Sigmoid colon (tissue), 7 donors: ENCODE results near the gene PCDHA1. TPM values are rescaled to one million over a fixed set of nuclear protein-coding genes. Genes with fewer than 3 reads are reported as not detected.

Experiments
- DNase-seq: peaks from one replicate; pipeline ENCODE4 v3.0.0-alpha.2; 2019
- H3K27ac ChIP-seq, 4 donors: fragments of 200-600 bp; sonication (generic); one replicate each; pipeline ENCODE4 v1.5.1; 2016 to 2019; ENCODE audit warnings: mild to moderate bottlenecking in 1 of 4
- H3K27me3 ChIP-seq, 3 donors: fragments of 200-600 bp; sonication (generic); one replicate each; pipeline ENCODE4 v1.5.1; 2019; ENCODE audit warnings: mild to moderate bottlenecking in 1 of 3
- H3K36me3 ChIP-seq, 4 donors: fragments of 200-600 bp; sonication (generic); one replicate each; pipeline ENCODE4 v1.5.1; 2016 to 2019
- H3K4me1 ChIP-seq, 4 donors: fragments of 200-600 bp; sonication (generic); one replicate each; pipeline ENCODE4 v1.5.1; 2017 to 2019
- H3K4me3 ChIP-seq, 4 donors: fragments of 200-600 bp; sonication (generic); one replicate each; pipeline ENCODE4 v1.5.1; 2017 to 2019; ENCODE audit warnings: mild to moderate bottlenecking in 2 of 4, moderate library complexity in 1 of 4
- H3K9me3 ChIP-seq, 4 donors: fragments of 200-600 bp in 3 of 4; sonication (generic) in 3 of 4; one replicate each; pipeline versions ENCODE4 v1.5.1 to v1.6.1; 2013 to 2019
- CTCF ChIP-seq, 4 experiments: fragments of 450-650 bp in 3 of 4; fragments of 200-600 bp in 1 of 4; IDR thresholded peaks; one replicate each; pipeline ENCODE4 v1.5.1; 2016 to 2019; ENCODE audit warnings: antibody characterized with exemption in 4 of 4, mild to moderate bottlenecking in 3 of 4, moderate library complexity in 2 of 4
- EP300 ChIP-seq, 4 donors: sonication (generic); formaldehyde crosslinking; IDR thresholded peaks; one replicate each; pipeline ENCODE4 v1.6.1; 2017; ENCODE audit warnings: antibody characterized with exemption in 4 of 4
- POLR2A ChIP-seq, 2 donors: fragments of 450-650 bp; IDR thresholded peaks; one replicate each; pipeline ENCODE4 v1.6.1; 2016; ENCODE audit warnings: antibody characterized with exemption in 2 of 2, mild to moderate bottlenecking in 2 of 2, moderate library complexity in 2 of 2
- POLR2AphosphoS5 ChIP-seq, 4 donors: sonication (generic); formaldehyde crosslinking; IDR thresholded peaks; one replicate each; pipeline ENCODE4 v1.6.1; 2017; ENCODE audit warnings: antibody characterized with exemption in 4 of 4
- WGBS, 2 donors: extraction: QIAGEN DNeasy Blood & Tissue Kit; methylation state at CpG; one replicate each; pipeline ENCODE4 v1.1.7; 2013; 5-methylcytosine and 5-hydroxymethylcytosine counted together
- intact Hi-C: fragments of 100-400 bp; cut with DNase I; formaldehyde crosslinking; loops from one replicate; pipeline ENCODE4 v1.15.1; 2023
- polyA plus RNA-seq, 3 donors: library from polyadenylated mRNA; stranded (reverse); fragments of 200-250 nt; gene quantifications; one replicate each; pipeline ENCODE4 v1.2.3, GENCODE V29; 2013
- total RNA-seq, 4 donors: library from RNA; depleted of rRNA; stranded (reverse); fragments of >200 nt; gene quantifications; one replicate each; pipeline ENCODE4 v1.1.0, GENCODE V29; 2016
- donor health status: healthy with polysubstance abuse.
- donor health status: Bipolar disorder and iron deficiency.
- donor health status: healthy.

Gene PCDHA1
- total and polyA plus RNA-seq, 7 donors = 0.10 TPM; not detected in 6

- no peaks in the 10 kb centered on the region for H3K4me1 ChIP-seq
- no peak overlapping the region for H3K4me3 ChIP-seq
- no peaks in the 10 kb centered on the region for H3K9me3 ChIP-seq
- no peak for DNase-seq
- TF ChIP-seq POLR2A (IDR thresholded peaks at IDR 0.05) = no peak
- no peaks in the 10 kb centered on the region for H3K36me3 ChIP-seq
- no peaks in the 10 kb centered on the region for H3K27me3 ChIP-seq
- no peak overlapping the region for H3K27ac ChIP-seq
- intact Hi-C loops = no loop called here
Observed at GRCh38 chr5:141017943-141018342, 232.0 kb downstream of the PCDHA1 start.

- no peak overlapping the region for H3K4me3 ChIP-seq
- no peak for DNase-seq
- TF ChIP-seq POLR2A (IDR thresholded peaks at IDR 0.05) = no peak
- no peak for TF ChIP-seq POLR2AphosphoS5 (IDR thresholded peaks at IDR 0.05)
- TF ChIP-seq EP300 (IDR thresholded peaks at IDR 0.05) = no peak
- TF ChIP-seq CTCF (IDR thresholded peaks at IDR 0.05) = no peak
- WGBS, 2 donors = 100% methylated on average over 1 of the region's 1 CpG
- intact Hi-C loops = no loop called here
- no peaks in the 10 kb centered on the region for H3K27me3 ChIP-seq
- no peaks in the 10 kb centered on the region for H3K36me3 ChIP-seq
- no peaks in the 10 kb centered on the region for H3K4me1 ChIP-seq
- no peaks in the 10 kb centered on the region for H3K9me3 ChIP-seq
- H3K27ac ChIP-seq = no peak overlapping the region
Observed at GRCh38 chr5:141022384-141022783, 236.4 kb downstream of the PCDHA1 start.

- TF ChIP-seq POLR2A (IDR thresholded peaks at IDR 0.05) (no peak), CTCF (IDR thresholded peaks at IDR 0.05) (no peak), EP300 (IDR thresholded peaks at IDR 0.05) (no peak), POLR2AphosphoS5 (IDR thresholded peaks at IDR 0.05) (no peak)
- WGBS, 2 donors = 84 to 91% methylated on average over 15 of the region's 15 CpGs
- Histone ChIP-seq H3K27me3 (no peaks in the 10 kb centered on the region), H3K9me3 (no peaks in the 10 kb centered on the region), H3K36me3 (no peaks in the 10 kb centered on the region), H3K27ac (no peak overlapping the region), H3K4me1 (no peaks in the 10 kb centered on the region), H3K4me3 (no peak overlapping the region)
- intact Hi-C loops = no loop called here
- DNase-seq = no peak
Observed at GRCh38 chr5:141031006-141031405, 245.1 kb downstream of the PCDHA1 start.

GRCh38 chr5:141032626-141033025, 246.7 kb downstream of the PCDHA1 start:
- Histone ChIP-seq H3K4me1 (no peaks in the 10 kb centered on the region), H3K27ac (no peak overlapping the region), H3K27me3 (no peaks in the 10 kb centered on the region), H3K4me3 (no peak overlapping the region), H3K36me3 (no peaks in the 10 kb centered on the region), H3K9me3 (no peaks in the 10 kb centered on the region)
- 63 to 64% methylated on average over 1 of the region's 1 CpG for WGBS, 2 donors
- no peak for TF ChIP-seq POLR2A (IDR thresholded peaks at IDR 0.05)
- no peak for TF ChIP-seq POLR2AphosphoS5 (IDR thresholded peaks at IDR 0.05)
- TF ChIP-seq CTCF (IDR thresholded peaks at IDR 0.05) = no peak
- no peak for TF ChIP-seq EP300 (IDR thresholded peaks at IDR 0.05)
- no peak for DNase-seq
- intact Hi-C loops = no loop called here

- H3K9me3 ChIP-seq = peaks cover 0 to 5% (median 0%) of the 10 kb centered on the region in 4 donors
- no peaks in the 10 kb centered on the region for H3K36me3 ChIP-seq
- no peak for DNase-seq
- H3K27ac ChIP-seq = no peak overlapping the region
- peaks cover 0 to 17% (median 15%) of the 10 kb centered on the region in 4 donors for H3K4me1 ChIP-seq
- H3K27me3 ChIP-seq = peaks cover 0 to 2% (median 0%) of the 10 kb centered on the region in 3 donors
- TF ChIP-seq POLR2AphosphoS5 (IDR thresholded peaks at IDR 0.05) (no peak), CTCF (IDR thresholded peaks at IDR 0.05) (no peak), EP300 (IDR thresholded peaks at IDR 0.05) (no peak), POLR2A (IDR thresholded peaks at IDR 0.05) (no peak)
- no peak overlapping the region for H3K4me3 ChIP-seq
- intact Hi-C loops = no loop called here
Observed at GRCh38 chr5:141039061-141039460, 253.1 kb downstream of the PCDHA1 start.
